Body of pancreas (tissue), 4 donors: Measurements from ENCODE around the gene SCP2.

Experiments used
- POLR2A ChIP-seq, 3 donors: fragments of 450-650 bp; IDR thresholded peaks; one replicate each; pipeline ENCODE4 v1.6.1; 2016; ENCODE audit warnings: antibody characterized with exemption in 3 of 3, mild to moderate bottlenecking in 2 of 3
- TF ChIP-seq, protein P1 (sequence below), 7 experiments: fragments of 450-650 bp in 4 of 7; fragments of 200-600 bp in 3 of 7; sonication (generic) in 3 of 7; IDR thresholded peaks; one replicate each; pipeline ENCODE4 v1.5.1; 2016 to 2019; ENCODE audit warnings: antibody characterized with exemption in 7 of 7

- TF ChIP-seq, protein P1, sequence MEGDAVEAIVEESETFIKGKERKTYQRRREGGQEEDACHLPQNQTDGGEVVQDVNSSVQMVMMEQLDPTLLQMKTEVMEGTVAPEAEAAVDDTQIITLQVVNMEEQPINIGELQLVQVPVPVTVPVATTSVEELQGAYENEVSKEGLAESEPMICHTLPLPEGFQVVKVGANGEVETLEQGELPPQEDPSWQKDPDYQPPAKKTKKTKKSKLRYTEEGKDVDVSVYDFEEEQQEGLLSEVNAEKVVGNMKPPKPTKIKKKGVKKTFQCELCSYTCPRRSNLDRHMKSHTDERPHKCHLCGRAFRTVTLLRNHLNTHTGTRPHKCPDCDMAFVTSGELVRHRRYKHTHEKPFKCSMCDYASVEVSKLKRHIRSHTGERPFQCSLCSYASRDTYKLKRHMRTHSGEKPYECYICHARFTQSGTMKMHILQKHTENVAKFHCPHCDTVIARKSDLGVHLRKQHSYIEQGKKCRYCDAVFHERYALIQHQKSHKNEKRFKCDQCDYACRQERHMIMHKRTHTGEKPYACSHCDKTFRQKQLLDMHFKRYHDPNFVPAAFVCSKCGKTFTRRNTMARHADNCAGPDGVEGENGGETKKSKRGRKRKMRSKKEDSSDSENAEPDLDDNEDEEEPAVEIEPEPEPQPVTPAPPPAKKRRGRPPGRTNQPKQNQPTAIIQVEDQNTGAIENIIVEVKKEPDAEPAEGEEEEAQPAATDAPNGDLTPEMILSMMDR (IDR thresholded peaks at IDR 0.05), result no peak
- TF ChIP-seq POLR2A (IDR thresholded peaks at IDR 0.05), result no peak
Observed at GRCh38 chr1:52913537-52913936, 13.5 kb upstream of the SCP2 start.
